Measurements from ENCODE around the gene TFF1.

TFF1 gene

DNA sequence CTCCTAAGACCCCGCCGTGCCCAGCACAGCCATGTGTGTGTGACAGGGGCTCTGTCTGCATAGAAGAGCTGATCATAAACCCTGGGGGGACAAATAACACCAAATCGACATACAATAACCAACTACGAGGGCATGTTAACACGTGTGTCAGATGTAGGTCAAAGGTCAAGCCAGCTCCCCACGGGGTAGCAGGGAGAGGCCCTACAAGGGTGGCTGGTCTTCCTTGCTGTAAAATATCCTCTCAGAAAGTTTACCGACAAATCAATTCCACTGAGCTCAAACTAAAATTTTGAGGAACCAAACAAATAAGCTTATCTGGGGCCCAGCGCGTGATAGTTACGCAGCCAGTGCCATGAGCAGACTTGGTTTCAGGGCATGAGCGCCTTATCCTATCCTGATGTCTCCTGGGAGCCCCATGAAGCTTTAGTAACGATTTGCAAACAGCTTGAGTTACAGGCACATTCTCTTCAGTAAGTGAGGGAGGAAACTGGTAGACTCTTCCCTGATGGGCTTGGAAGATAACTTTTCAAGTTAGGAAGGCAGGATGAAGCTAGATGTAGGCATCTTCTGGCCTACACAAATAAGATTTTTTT, 32.2 kb upstream of the TFF1 start:
- DNase-seq (ENCODE audit: low spot score) = no peak

GRCh38 chr21:42397746-42398394, 31.5 kb upstream of the TFF1 start:
- no peak for DNase-seq (ENCODE audit: low spot score)

GRCh38 chr21:42396799-42397745, 30.7 kb upstream of the TFF1 start:
- no peak for DNase-seq (ENCODE audit: low spot score)

- DNase-seq (ENCODE audit: low spot score) = no peak
Measured at GRCh38 chr21:42395905-42396651, 29.7 kb upstream of the TFF1 start, which contains the start of gene TMPRSS3. Gene TMPRSS3 (minus strand): TSS chr21:42396052. CDS start chr21:42395417, 635 bp downstream.

GRCh38 chr21:42395302-42395701, 29.0 kb upstream of the TFF1 start:
- no peak for DNase-seq (ENCODE audit: low spot score)

- no peak for DNase-seq (ENCODE audit: low spot score)
Measured at GRCh38 chr21:42393443-42393950, 27.2 kb upstream of the TFF1 start.

GRCh38 chr21:42392731-42393442, 26.6 kb upstream of the TFF1 start:
- no peak for DNase-seq (ENCODE audit: low spot score)

DNA sequence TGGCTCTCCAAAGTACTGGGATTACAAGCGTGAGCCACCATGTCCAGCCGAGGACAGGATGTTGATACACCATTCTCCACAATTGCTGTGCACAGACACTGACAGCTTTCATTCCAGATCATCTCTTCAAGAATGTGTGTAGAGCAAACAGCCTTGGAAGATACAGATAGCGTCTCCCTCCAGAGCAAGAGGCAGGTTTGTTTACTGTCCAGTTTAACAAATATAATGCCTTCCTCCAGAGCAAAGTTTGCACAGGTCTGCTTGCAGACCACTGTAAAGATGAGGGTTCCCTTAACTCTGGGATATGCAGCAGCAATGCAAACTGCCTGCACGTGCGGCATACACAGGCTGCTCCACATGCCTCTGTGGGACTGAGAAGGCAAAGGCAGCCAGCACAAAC, 25.0 kb upstream of the TFF1 start:
- no peak for DNase-seq (ENCODE audit: low spot score)

- DNase-seq (ENCODE audit: low spot score) = no peak
Measured at GRCh38 chr21:42390696-42391095, 24.4 kb upstream of the TFF1 start.

GRCh38 chr21:42390193-42390592, 23.9 kb upstream of the TFF1 start:
- DNase-seq (ENCODE audit: low spot score) = no peak

DNA sequence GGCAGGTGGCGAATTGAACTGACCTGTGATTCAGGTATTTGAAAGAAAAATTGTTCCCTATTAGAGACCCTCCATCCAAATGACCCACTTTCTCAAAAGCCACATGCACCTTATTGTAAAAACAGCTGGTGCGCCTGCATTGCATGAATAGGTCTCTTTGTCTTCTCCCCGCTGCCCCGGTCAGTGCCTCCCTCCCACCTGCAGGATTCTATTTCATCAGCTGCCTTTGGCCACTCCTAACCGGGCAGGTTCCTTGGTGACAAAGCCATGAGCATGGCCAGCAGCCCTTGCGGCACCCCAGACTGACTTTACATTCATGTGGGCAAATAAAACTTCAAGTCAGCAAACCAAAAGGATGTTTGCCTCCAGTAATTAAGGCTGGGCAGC, 23.1 kb upstream of the TFF1 start:
- DNase-seq (ENCODE audit: low spot score) = no peak

GRCh38 chr21:42388740-42389448, 22.6 kb upstream of the TFF1 start:
- no peak for DNase-seq (ENCODE audit: low spot score)

GRCh38 chr21:42387843-42388340, 21.6 kb upstream of the TFF1 start:
- no peak for DNase-seq (ENCODE audit: low spot score)

GRCh38 chr21:42387164-42387563, 20.8 kb upstream of the TFF1 start:
- DNase-seq (ENCODE audit: low spot score) = no peak

DNA sequence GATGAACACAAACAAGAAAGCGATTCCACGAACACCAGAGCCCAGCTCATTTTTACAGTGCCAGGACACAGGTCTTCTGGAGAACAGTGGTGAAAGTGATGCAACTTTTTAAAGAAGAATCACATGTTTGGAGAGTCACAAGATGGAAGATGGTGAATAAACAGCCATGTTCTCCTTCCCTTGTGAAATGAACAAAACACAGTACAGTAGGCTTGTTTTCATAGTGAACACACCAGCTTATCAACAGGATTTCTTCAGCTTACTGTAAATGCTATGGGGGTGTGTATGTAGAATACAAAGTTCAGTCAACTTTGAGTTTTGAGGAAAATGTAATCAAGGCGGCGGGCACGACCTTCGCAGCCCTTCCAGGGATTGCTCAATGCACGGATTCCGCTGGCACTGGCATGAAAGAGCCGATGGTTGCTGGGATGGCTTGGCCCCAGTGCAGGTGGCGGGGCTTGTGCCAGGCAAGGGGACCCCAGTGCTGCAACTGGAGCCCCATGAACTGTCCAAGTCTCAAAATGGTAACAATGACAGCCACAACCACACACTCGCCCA, 19.8 kb upstream of the TFF1 start:
- DNase-seq (ENCODE audit: low spot score) = no peak

DNA sequence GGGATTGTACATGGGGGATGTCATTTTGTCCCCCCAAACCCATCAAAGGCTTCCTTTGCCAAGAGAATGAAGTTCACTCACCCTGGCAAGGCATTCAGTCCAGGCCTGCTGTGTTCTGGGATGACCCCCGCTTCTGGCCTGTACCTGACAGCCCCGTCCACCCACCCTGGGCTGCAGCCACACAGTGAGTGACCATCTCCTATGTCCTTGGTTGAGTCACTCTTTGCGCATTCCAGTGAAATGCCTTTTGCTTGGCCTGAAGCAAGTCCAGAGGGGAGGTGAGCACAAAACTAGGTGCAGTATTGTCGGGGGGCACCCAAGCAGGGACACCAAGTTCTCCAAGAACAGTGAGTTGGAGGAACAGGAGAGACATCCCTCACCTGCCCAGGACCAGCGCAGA, 19.3 kb upstream of the TFF1 start:
- DNase-seq (ENCODE audit: low spot score) = no peak

DNA sequence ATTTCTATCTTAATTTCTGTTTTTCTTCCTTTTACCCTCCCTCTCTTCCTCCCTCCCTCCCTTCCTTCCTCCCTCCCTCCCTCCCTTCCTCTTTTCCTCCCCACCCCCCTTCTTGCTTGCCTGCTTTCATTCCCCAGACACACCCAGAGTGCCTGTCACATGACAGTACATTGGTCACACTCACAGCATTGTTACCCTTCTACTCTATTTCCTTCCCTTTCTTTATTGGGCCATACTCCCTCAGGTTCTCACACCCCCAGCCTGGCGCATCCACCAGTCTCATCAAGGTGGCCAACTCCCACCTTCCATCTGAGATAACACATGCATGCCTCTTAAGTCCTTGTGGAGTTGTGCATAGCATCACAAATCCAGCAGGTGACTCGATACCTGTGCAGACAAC, 18.7 kb upstream of the TFF1 start:
- DNase-seq (ENCODE audit: low spot score) = no peak

- no peak for DNase-seq (ENCODE audit: low spot score)
Measured at GRCh38 chr21:42384156-42384945, 18.0 kb upstream of the TFF1 start.

DNA sequence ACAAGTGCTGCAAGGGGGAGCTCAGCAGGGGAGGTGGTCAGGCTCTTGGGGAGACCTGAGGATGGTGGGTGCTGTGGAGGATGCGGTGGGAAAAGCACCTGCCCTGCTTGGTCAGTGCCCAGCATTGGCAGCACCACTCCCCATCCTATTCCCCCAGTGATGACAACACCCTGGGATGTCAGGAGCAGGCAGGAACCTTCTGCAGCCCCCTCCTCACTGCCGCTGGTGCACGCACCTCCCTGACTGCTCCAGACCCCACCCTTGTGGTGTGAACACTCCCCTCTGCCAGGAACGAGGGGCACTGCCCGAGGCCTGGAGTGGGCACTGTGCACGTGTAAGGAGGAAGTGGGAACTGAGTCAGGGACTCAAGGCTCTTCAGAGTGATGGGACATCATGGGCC, 17.0 kb upstream of the TFF1 start:
- no peak for DNase-seq (ENCODE audit: low spot score)
